Measurements from ENCODE around the gene OTULIN. TPM values are rescaled to one million over a fixed set of nuclear protein-coding genes. Genes with fewer than 3 reads are reported as not detected.

Gene OTULIN
- total RNA-seq, 1 experiment from 2014 or later, result 20.0 TPM

- H3K27me3 ChIP-seq (replicated peaks; ENCODE audit: insufficient read depth, low read depth, low read length, poor library complexity), result no peaks in the 10 kb centered on the region
- no peak for DNase-seq (ENCODE audit: low spot score)
- no peaks in the 10 kb centered on the region for H3K4me1 ChIP-seq (ENCODE audit: insufficient read depth, low read length, poor library complexity, severe bottlenecking)
- BruUV-seq (replicated peaks), result no TSS peak
- H3K36me3 ChIP-seq (ENCODE audit: insufficient read depth, low read length, poor library complexity, severe bottlenecking), result peaks cover 20% of the 10 kb centered on the region
- intact Hi-C loops (cut with micrococcal nuclease; ENCODE audit: unreplicated experiment), result no loop called here
- POLR2A ChIA-PET (ENCODE audit: low non-redundant PET), result interaction anchor here (0.6 kb wide), 1 partner anchor 305 kb away, joined by 6 read pairs; no protein-coding TSS in a partner anchor
- no peak overlapping the region for H3K27ac ChIP-seq (ENCODE audit: low read depth, low read length, poor library complexity, severe bottlenecking)
- H3K4me3 ChIP-seq (ENCODE audit: low read depth, low read length, poor library complexity, severe bottlenecking), result no peak overlapping the region
- no peaks in the 10 kb centered on the region for H3K9me3 ChIP-seq (ENCODE audit: low read depth, low read length, poor library complexity, severe bottlenecking)
- CTCF ChIA-PET, result no interaction called here
- TF ChIP-seq EZH2 (IDR thresholded peaks at IDR 0.05; ENCODE audit: borderline replicate concordance, low read depth, low read length, poor library complexity, severe bottlenecking), result no peak
- no peak for TF ChIP-seq CTCF (conservative IDR thresholded peaks at IDR 0.05; ENCODE audit: low read depth, low read length)
Observed at GRCh38 chr5:14695152-14695551, 30.6 kb downstream of the OTULIN start.

GRCh38 chr5:14696057-14696456 lies 31.5 kb downstream of the OTULIN start:
- ChIA-PET CTCF (no interaction called here), POLR2A (ENCODE audit: low non-redundant PET) (no interaction called here)
- Histone ChIP-seq H3K9me3 (ENCODE audit: low read depth, low read length, poor library complexity, severe bottlenecking) (no peaks in the 10 kb centered on the region), H3K4me3 (ENCODE audit: low read depth, low read length, poor library complexity, severe bottlenecking) (no peak overlapping the region), H3K27me3 (replicated peaks; ENCODE audit: insufficient read depth, low read depth, low read length, poor library complexity) (no peaks in the 10 kb centered on the region), H3K4me1 (ENCODE audit: insufficient read depth, low read length, poor library complexity, severe bottlenecking) (no peaks in the 10 kb centered on the region), H3K27ac (ENCODE audit: low read depth, low read length, poor library complexity, severe bottlenecking) (no peak overlapping the region), H3K36me3 (ENCODE audit: insufficient read depth, low read length, poor library complexity, severe bottlenecking) (peaks cover 11% of the 10 kb centered on the region)
- DNase-seq (ENCODE audit: low spot score), result no peak
- no TSS peak for BruUV-seq (replicated peaks)
- no peak for TF ChIP-seq CTCF (conservative IDR thresholded peaks at IDR 0.05; ENCODE audit: low read depth, low read length)
- no peak for TF ChIP-seq EZH2 (IDR thresholded peaks at IDR 0.05; ENCODE audit: borderline replicate concordance, low read depth, low read length, poor library complexity, severe bottlenecking)
- intact Hi-C loops (cut with micrococcal nuclease; ENCODE audit: unreplicated experiment), result no loop called here

- CTCF ChIA-PET, result no interaction called here
Observed at GRCh38 chr5:14696851-14697250, 32.3 kb downstream of the OTULIN start.

More at GRCh38 chr5:14696851-14697250, 32.3 kb downstream of the OTULIN start:
- Histone ChIP-seq H3K4me3 (ENCODE audit: low read depth, low read length, poor library complexity, severe bottlenecking) (no peak overlapping the region), H3K27me3 (replicated peaks; ENCODE audit: insufficient read depth, low read depth, low read length, poor library complexity) (no peaks in the 10 kb centered on the region), H3K4me1 (ENCODE audit: insufficient read depth, low read length, poor library complexity, severe bottlenecking) (no peaks in the 10 kb centered on the region), H3K27ac (ENCODE audit: low read depth, low read length, poor library complexity, severe bottlenecking) (no peak overlapping the region), H3K36me3 (ENCODE audit: insufficient read depth, low read length, poor library complexity, severe bottlenecking) (peaks cover 9% of the 10 kb centered on the region), H3K9me3 (ENCODE audit: low read depth, low read length, poor library complexity, severe bottlenecking) (no peaks in the 10 kb centered on the region)
- TF ChIP-seq CTCF (conservative IDR thresholded peaks at IDR 0.05; ENCODE audit: low read depth, low read length) (no peak), EZH2 (IDR thresholded peaks at IDR 0.05; ENCODE audit: borderline replicate concordance, low read depth, low read length, poor library complexity, severe bottlenecking) (no peak)
- intact Hi-C loops (cut with micrococcal nuclease; ENCODE audit: unreplicated experiment), result no loop called here
- POLR2A ChIA-PET (ENCODE audit: low non-redundant PET), result no interaction called here
- DNase-seq (ENCODE audit: low spot score), result no peak
- BruUV-seq (replicated peaks), result TSS peak; percentile 12

All from A673 (cell line).